A549 treated with AZD2906 at 1 μM for 4 hours (cell line): ENCODE data around the gene UGT3A1. TPM values are rescaled to one million over a fixed set of nuclear protein-coding genes. Genes with fewer than 3 reads are reported as not detected.

Experiments used
- total RNA-seq: library from RNA; stranded (reverse); fragments of 200-300 nt; extraction: Qiagen RNA extraction; gene quantifications from 5 replicates; pipeline ENCODE4 v1.2.3, GENCODE V29; 2022

Gene UGT3A1
- not detected in 5 replicates for total RNA-seq

GRCh38 chr5:35990941-35991611, at the start of gene UGT3A1:
Gene UGT3A1, minus strand, starts transcription at chr5:35991390. Its CDS starts 150 bp downstream, at chr5:35991240.

GRCh38 chr5:35938568-35939227, 52.5 kb downstream of the UGT3A1 start, which contains the start of gene CAPSL:
Gene CAPSL, minus strand, starts transcription at chr5:35938622. Its CDS starts 17,502 bp downstream, at chr5:35921120.

Other genes with a start within 250 kb of the UGT3A1 start
- 0.25 to 0.49 TPM (median 0.30 TPM) in 5 replicates for gene IL7R, start 134.5 kb downstream of the UGT3A1 start, total RNA-seq
- not detected in 5 replicates for gene CAPSL, start 52.8 kb downstream of the UGT3A1 start, total RNA-seq
- not detected in 5 replicates for gene UGT3A2, start 75.5 kb upstream of the UGT3A1 start, total RNA-seq
- 1.00 to 1.9 TPM (median 1.5 TPM) in 5 replicates for gene LMBRD2, start 160.5 kb upstream of the UGT3A1 start, total RNA-seq
- 18.4 to 21.1 TPM (median 18.9 TPM) in 5 replicates for gene SKP2, start 160.7 kb upstream of the UGT3A1 start, total RNA-seq